HFFc6 (cell line): ENCODE measurements around the gene NTF4. TPM values are rescaled to one million over a fixed set of nuclear protein-coding genes. Genes with fewer than 3 reads are reported as not detected.
"Not testable (repeated sequence)": the region's sequence is repeated elsewhere in the genome, so short reads cannot be mapped to it uniquely, and the experiment has no call there.

Experiments
- DNase-seq: peaks from one replicate; pipeline ENCODE4 v3.0.0-alpha.2; 2018
- H3K27ac Mint-ChIP-seq: 2 replicates; pipeline ENCODE4 v1.8.0; 2020; ENCODE audit warnings: mild to moderate bottlenecking, mixed read lengths
- H3K27me3 Mint-ChIP-seq: 2 replicates; pipeline ENCODE4 v1.8.0; 2021; ENCODE audit warnings: mild to moderate bottlenecking, moderate library complexity, mixed read lengths; ENCODE audit not compliant: insufficient read depth
- H3K36me3 Mint-ChIP-seq: 2 replicates; pipeline ENCODE4 v1.8.0; 2021; ENCODE audit warnings: low read depth, mixed read lengths
- H3K4me1 Mint-ChIP-seq: 2 replicates; pipeline ENCODE4 v1.8.0; 2020; ENCODE audit warnings: low read depth, mixed read lengths
- H3K4me3 Mint-ChIP-seq: 2 replicates; pipeline ENCODE4 v1.8.0; 2020; ENCODE audit warnings: mild to moderate bottlenecking, moderate library complexity, mixed read lengths
- H3K9me3 Mint-ChIP-seq: 2 replicates; pipeline ENCODE4 v1.8.0; 2020; ENCODE audit warnings: mild to moderate bottlenecking, mixed read lengths
- total RNA-seq, 6 experiments: library from RNA; stranded (reverse); fragmentation: NEBNext Ultra II Directional; extraction: Animal tissue kit (Norgen Biotek cat#: 25700); gene quantifications; 2 replicates in 1 of 6; 3 replicates in 5 of 6; pipeline ENCODE4 v1.2.3, GENCODE V29; 2021
- TF ChIP-seq, protein P1 (sequence below): fragments of 200-600 bp; sonication (generic); IDR thresholded peaks from 2 replicates; pipeline ENCODE4 v1.5.0; 2021; ENCODE audit warnings: antibody characterized with exemption, mild to moderate bottlenecking

NTF4 gene
- total RNA-seq, 6 experiments from 2014 or later, result 0.82 to 1.5 (median 1.1) TPM; not detected in 2

- peaks cover 3% of the 10 kb centered on the region; the same call in 1 of the 2 replicates for H3K27me3 Mint-ChIP-seq
- peak; percentile 27 for DNase-seq
- no peaks in the 10 kb centered on the region for H3K9me3 Mint-ChIP-seq
- peaks cover 44% of the 10 kb centered on the region for H3K4me1 Mint-ChIP-seq
- H3K4me3 Mint-ChIP-seq, result no peak overlapping the region; the same call in 1 of the 2 replicates
- TF ChIP-seq, protein P1, sequence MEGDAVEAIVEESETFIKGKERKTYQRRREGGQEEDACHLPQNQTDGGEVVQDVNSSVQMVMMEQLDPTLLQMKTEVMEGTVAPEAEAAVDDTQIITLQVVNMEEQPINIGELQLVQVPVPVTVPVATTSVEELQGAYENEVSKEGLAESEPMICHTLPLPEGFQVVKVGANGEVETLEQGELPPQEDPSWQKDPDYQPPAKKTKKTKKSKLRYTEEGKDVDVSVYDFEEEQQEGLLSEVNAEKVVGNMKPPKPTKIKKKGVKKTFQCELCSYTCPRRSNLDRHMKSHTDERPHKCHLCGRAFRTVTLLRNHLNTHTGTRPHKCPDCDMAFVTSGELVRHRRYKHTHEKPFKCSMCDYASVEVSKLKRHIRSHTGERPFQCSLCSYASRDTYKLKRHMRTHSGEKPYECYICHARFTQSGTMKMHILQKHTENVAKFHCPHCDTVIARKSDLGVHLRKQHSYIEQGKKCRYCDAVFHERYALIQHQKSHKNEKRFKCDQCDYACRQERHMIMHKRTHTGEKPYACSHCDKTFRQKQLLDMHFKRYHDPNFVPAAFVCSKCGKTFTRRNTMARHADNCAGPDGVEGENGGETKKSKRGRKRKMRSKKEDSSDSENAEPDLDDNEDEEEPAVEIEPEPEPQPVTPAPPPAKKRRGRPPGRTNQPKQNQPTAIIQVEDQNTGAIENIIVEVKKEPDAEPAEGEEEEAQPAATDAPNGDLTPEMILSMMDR, result no peak
- peak overlapping the region; percentile 2; the same call in 1 of the 2 replicates for H3K27ac Mint-ChIP-seq
- H3K36me3 Mint-ChIP-seq, result no peaks in the 10 kb centered on the region
Observed at GRCh38 chr19:49020931-49021895, 43.4 kb downstream of the NTF4 start.

- H3K4me1 Mint-ChIP-seq, result peaks cover 37% of the 10 kb centered on the region
- 0 out of 2 replicates have a peak, but pooled peaks cover 5% of the 10 kb centered on the region for H3K36me3 Mint-ChIP-seq
- no peak overlapping the region for H3K4me3 Mint-ChIP-seq
- H3K9me3 Mint-ChIP-seq, result no peaks in the 10 kb centered on the region
- no peak for DNase-seq
- no peaks in the 10 kb centered on the region; the same call in 1 of the 2 replicates for H3K27me3 Mint-ChIP-seq
- H3K27ac Mint-ChIP-seq, result no peak overlapping the region
- TF ChIP-seq, protein P1, result no peak
Observed at GRCh38 chr19:49020342-49020741, 44.3 kb downstream of the NTF4 start.

- Mint-ChIP-seq H3K36me3 (peaks cover 6% of the 10 kb centered on the region; the same call in 1 of the 2 replicates), H3K4me3 (peak overlapping the region; percentile 80), H3K4me1 (peaks cover 31% of the 10 kb centered on the region), H3K27me3 (no peaks in the 10 kb centered on the region; the same call in none of the 2 replicates), H3K27ac (peak overlapping the region; percentile 14), H3K9me3 (no peaks in the 10 kb centered on the region)
- DNase-seq, result no peak
- TF ChIP-seq, protein P1, result peak; percentile 19
Observed at GRCh38 chr19:49019242-49019932, 45.2 kb downstream of the NTF4 start.

DNA sequence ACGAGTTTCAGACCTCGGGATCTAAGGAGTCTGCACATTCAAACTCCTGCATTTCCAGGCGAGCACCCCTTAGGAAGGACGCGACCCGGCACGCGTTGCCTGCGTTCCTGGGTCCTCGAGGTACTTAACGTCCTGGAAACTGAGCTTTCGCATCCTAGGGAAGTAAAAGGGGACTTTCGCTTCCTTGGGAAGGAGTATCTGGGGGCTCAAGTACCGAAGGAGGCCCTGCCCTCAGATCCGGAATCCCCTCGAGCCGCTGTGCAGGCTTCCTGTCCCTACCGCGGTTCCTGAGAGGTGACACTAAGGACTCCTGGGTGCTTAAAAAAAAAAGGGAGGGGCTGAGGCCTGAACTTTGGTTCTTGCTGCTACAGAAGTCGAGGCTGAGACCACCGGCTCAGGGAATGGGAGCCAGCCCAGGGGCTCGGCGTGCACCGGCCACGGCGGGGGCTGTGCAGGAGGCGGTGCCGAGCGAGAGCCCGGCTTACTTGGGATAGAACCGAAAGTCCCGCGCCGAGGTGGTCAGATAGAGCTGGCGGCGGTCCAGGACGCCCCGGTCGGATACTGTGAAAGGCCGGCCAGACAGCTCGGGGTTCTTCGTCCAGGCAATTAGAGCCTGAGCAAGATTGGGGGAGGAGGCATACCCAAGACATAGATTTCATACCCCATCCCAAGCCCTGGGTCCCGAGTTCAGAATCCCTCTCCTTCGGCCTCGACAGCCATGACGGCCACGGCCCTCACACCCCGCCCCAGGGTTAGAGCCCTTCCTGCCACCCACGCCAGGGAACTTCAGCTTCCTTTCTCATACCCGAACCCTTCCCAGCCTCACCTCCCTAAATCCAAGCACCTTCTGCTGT lies 46.0 kb downstream of the NTF4 start:
- not testable (repeated sequence) for DNase-seq, H3K9me3 Mint-ChIP-seq, H3K27me3 Mint-ChIP-seq
- Mint-ChIP-seq H3K36me3 (peaks cover 14% of the 10 kb centered on the region; the same call in 1 of the 2 replicates), H3K4me1 (peaks cover 31% of the 10 kb centered on the region), H3K27ac (peak overlapping the region; percentile 45), H3K4me3 (peak overlapping the region; percentile 80)

DNA sequence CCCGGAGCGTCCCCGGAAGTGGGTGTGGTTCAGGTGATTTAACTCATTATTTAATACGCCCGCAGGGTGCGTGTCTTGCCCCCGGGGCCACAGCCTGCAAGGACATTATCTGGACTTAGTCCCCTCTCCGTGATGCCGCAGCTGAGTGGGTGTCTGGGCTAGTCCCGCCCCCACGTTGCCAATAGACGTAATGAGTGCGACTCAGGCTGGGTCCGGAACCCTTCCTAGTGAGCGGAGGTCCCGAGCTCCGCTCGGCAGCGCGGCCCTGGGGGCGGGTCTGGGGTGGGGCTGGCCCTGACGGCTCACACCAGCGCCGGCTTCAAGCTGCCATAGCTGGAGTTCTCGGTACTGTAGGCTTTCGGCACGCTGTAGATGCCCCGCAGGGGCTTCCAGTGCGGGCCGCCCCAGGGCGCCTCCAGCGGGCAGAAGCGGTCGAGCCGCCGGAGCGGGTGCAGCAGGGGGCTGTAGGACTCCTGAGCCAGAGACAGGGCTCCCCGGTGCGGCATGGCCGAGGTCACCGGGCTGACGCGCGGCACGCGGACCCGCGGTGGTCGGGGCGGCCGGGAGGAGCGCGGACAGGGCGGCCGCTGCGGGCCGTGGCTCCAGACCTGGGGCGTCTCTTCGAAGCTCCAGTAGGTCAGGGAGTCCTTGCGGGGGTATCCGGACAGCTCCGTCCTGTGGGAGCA lies 46.8 kb downstream of the NTF4 start:
- Mint-ChIP-seq H3K4me1 (peaks cover 31% of the 10 kb centered on the region), H3K36me3 (peaks cover 17% of the 10 kb centered on the region; the same call in 1 of the 2 replicates), H3K27me3 (no peaks in the 10 kb centered on the region; the same call in none of the 2 replicates), H3K4me3 (peak overlapping the region; percentile 80), H3K27ac (no peak overlapping the region), H3K9me3 (no peaks in the 10 kb centered on the region)
- TF ChIP-seq, protein P1, result peak; percentile 72
- peak; percentile 22 for DNase-seq
